ENCODE data around the gene NOP14.
"Not testable (repeated sequence)": the region's sequence is repeated elsewhere in the genome, so short reads cannot be mapped to it uniquely, and the experiment has no call there.

NOP14 gene

DNA sequence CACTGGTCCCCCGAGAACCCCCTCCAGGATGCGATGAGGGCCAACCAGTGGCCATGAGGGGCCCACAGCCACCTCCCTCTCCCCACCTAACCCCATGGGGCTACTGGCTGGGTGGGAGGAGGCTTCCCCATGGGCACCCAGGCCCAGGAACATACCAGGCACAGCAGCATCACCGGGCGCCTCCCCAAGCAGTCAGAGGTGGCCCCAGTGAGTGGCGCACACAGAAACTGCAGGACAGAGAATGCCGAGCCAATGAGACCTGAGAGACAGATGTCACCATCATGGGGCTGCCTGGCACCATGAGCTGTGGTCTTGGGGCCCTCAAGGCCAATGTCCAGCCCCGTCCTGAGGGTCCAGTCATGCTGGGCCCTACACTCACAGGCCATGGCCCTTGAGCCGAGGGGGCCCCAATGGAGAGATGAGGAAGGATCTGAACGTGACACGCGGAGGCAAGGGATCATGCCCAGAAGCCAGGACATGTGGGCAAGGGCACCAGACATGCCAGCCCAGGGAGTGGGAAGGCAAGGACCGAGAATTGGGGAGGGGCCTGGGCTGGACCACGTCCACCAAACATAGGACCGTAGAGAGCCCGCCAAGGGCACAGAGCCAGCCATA is 30.1 kb downstream of the NOP14 start:
- DNase-seq (ENCODE audit: low read depth in 2 of 3, low spot score in 1 of 3) = no peak

DNA sequence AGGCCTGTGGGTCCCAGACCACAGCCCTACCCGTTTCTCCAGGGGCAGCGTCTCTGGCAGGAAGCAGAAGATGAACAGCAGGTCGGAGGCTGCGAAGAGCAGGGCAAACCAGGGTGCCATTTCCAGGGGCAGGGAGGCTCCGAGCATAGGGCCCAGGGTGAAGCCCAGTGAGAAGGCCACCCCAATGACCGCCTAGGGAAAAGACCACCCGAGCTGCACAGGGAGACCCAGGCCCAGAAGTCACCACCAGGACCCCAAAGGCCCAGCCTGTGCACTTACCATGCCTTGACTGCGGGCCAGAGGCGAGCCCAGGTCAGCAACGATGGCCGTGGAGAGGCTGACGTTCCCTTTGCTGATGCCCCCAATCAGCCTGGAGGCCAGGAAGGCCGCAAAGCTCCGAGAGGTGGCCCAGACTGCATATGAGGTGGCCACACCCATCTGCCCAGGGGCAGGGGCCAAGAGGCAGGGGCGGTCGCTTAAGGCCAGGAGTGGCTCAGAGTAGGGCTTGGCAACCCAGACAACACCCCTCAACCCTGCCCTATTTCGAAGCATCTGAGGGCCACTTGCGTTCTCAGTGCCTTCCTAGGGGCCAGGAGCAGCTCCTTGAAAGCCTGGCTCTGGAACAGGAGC is 30.8 kb downstream of the NOP14 start:
- DNase-seq (ENCODE audit: low read depth in 2 of 3, low spot score in 1 of 3) = no peak

DNA sequence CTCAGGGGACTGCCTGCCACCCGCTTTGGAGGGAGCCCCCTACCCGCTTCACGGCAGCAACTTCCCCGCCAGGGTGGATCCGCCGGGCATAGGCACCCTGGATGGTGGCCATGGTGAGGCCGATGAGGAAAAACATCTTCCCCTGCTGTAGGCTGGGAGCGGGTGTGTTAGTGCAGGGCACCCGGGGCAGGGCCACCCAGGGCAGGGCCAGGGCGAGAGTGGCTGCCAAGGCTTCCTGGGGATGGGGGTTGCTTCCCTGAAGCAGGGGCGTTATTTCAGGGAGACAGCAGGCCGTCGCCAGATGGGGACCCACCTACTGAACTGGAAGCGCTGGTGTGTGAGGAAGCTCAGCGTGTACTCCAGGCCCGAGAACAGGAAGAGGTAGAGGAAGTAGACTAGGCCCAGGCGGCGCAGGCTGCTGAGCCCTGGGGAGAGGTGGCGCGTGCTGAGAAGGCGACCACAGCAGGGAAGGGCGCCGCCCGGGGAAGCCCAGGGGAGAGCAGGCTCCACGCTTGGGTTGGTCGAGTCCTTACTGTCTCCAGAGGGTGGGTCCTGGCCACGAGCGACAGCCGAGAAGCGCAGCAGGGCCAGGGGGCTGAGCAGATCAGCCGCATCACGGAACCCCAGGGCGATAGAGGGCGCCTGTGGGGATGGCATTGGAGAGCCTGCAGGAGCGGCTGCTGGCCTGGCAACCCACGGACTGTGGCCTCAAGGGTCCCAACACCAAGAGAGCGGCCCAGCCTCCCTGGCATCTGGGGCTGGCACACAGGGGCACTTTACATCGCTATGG is 31.5 kb downstream of the NOP14 start:
- DNase-seq (ENCODE audit: low read depth in 2 of 3, low spot score in 1 of 3) = no peak

DNA sequence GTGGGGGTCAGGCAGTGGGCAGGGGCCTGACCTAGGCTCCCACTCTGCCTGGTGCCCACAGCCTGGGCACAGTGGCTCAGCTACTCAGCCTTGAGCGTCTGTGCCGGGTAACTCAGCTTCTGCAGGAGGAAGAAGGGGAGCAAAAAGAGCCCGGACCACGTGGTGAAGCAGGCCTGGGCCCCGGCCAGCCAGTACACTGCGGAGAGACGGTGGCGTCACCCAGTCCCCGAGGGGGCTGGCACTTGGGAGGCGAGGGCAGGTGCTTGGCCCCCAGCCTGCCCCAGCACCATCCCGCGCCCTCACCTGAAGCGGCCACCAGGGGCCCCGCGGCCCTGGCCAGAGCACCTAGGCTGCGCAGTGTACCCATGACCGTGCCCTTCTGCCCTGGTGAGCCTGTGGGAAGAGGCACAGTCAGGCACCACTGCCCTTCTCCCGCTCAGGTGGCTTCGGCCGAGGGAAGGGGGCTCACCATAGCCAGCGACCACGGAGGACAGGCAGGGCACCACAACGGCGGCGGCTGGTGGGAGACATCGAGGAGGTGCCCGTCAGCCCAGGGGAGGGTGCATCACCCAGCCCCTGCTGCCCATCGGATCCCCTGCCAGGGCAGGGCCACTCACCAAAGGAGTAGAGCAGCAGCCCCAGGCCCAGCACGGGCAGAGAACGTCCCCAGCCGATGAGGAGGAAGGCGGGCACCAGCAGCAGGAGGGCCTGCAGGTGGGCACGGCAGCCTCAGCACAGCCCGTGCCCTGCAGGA is 32.3 kb downstream of the NOP14 start:
- DNase-seq (ENCODE audit: low read depth in 2 of 3, low spot score in 1 of 3) = no peak

DNA sequence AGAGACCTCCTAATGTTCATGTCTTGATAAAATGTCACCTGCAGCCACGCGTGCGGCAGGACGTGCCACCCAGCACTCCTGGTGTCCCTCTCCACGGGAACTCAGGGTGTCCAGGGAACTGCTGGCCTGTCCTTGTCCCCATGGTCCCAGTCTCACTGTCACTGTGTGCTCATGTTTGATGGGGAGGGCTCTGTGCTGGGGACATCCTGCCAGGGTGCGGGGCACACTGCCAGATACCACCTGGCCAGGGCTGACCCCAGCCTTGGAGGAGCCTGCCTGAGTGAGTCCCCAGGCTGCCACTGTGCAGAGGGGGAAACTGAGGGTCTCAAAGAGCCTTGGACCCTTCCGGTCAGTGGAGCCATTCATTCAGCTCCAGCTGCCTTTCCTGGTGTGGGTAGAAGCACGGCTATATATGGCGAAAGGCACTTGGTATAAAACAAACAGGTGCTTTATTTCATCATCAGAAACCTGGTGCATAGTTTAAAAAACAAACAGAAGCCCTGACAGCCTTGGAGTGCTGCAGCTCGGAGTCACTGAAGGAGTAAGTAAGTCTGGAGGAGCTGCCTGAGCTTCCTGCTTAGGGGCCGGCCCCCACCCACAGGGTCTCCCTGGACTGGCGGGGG is 33.0 kb downstream of the NOP14 start:
- DNase-seq (ENCODE audit: low read depth in 2 of 3, low spot score in 1 of 3) = no peak

DNA sequence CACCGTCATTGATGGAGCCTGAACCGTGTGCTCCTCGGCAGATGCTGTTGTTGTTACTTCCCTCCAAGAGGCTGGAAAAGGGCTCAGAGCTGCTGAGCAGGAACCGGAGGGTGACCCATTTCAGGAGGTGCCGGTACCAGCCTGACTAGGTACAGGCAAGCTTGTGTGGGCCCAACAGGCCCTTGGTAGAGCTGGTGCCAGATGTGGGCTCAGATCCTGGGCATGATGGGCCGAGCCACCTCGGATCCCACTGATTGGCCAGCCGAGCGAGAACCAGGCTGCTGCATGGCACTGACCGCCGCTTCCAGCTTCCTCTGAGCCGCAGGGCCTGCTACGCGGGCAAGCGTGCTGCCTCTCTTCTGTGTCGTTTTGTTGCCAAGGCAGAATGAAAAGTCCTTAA is 33.7 kb downstream of the NOP14 start:
- no peak for DNase-seq (ENCODE audit: low read depth in 2 of 3, low spot score in 1 of 3)

GRCh38 chr4:2928242-2929176 is 34.7 kb downstream of the NOP14 start:
- no peak for DNase-seq (ENCODE audit: low read depth in 2 of 3, low spot score in 1 of 3)

- DNase-seq (ENCODE audit: low read depth in 2 of 3, low spot score in 1 of 3) = no peak
These were observed 35.5 kb downstream of the NOP14 start for GRCh38 chr4:2927696-2928075.

DNA sequence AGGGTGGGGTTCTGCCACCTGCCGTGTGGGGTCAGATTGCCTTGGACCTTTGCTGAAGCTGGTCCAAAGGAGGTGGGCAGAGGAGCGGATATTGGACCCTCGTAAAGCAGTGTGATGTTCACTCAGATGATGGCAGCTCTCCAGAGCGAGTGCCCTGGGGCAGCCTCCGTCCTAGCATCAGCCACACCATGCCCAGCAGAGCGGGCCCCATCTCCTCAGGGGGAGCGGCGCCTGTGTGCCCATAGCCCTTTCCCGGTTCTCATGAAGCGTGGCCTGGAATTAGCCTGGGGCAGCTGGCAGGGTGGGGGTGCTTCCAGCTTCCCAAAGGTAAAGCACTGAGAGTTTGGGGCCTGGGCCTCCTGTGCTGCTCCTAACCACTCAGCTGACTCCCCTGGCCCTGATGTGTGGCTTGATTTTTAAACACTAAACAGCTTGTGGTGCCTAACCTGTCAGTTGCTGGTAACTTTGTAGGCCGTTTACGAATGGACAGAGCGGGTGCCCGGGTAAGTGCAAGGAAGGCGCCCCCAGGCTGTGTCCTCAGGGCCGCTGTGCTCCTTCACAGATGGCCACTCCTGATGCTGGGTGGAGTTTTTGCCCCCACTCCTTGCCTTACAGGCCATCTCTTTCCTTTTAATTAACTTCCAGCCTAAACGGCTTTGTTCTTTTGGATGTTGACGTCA is 36.0 kb downstream of the NOP14 start:
- DNase-seq (ENCODE audit: low read depth in 2 of 3, low spot score in 1 of 3) = no peak

GRCh38 chr4:2925931-2926860 is 37.0 kb downstream of the NOP14 start:
- DNase-seq (ENCODE audit: low read depth in 2 of 3, low spot score in 1 of 3) = no peak

DNA sequence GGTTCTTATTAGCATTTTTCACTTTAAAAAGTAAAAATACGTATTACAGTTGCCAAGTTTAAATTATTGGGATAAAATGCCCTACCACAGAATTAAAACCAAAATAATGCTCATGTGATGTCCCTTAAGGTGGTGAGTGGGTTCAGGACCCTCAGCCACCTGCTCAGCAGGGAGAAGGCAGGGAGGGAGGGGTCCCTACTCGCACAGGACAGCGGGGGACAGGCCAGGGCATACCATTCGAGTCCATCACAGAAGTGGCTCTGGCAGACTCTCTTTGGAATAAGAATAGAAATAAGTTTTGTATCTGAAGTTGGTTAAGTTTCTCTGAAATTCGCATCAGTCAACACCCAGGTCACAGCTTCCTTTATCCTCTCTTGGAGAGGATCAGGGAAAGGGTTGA is 37.7 kb downstream of the NOP14 start:
- no peak for DNase-seq (ENCODE audit: low read depth in 2 of 3, low spot score in 1 of 3)

GRCh38 chr4:2924765-2925301 is 38.4 kb downstream of the NOP14 start:
- DNase-seq (ENCODE audit: low read depth in 2 of 3, low spot score in 1 of 3) = no peak

- no peak for DNase-seq (ENCODE audit: low read depth in 2 of 3, low spot score in 1 of 3)
These were observed 38.9 kb downstream of the NOP14 start for GRCh38 chr4:2924286-2924685.

DNA sequence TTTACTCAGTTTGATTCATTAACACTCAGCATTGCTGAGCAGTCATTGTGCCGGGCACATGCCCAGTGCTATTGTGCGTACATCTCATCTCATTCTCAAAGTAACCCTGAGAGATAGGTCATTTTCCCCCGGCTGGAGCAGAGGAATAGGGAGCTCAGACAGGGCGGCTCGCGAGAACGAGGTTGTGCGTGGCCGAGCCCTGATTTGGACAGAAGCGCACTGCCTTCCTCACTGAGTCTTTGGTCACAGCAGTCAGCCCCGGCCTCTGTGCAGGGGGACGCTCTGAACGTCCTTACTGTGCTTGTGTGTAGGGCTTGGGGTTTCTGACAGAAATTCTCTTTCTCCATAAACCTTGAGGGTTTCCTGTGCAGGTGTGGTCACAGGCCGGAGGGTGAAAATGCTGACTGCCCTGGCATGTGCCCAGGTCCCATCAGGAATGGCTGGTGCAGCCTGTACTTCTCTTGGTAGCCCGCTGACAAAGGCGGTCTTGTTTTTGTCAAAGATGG is 39.5 kb downstream of the NOP14 start:
- no peak for DNase-seq (ENCODE audit: low read depth in 2 of 3, low spot score in 1 of 3)

- DNase-seq (ENCODE audit: low read depth in 2 of 3, low spot score in 1 of 3) = no peak
These were observed 40.1 kb downstream of the NOP14 start for GRCh38 chr4:2923141-2923551.

- not testable (repeated sequence) for DNase-seq (ENCODE audit: low read depth in 2 of 3, low spot score in 1 of 3)
These were observed 40.6 kb downstream of the NOP14 start for GRCh38 chr4:2922453-2923101.

- not testable (repeated sequence) for DNase-seq (ENCODE audit: low read depth in 2 of 3, low spot score in 1 of 3)
These were observed 44.5 kb downstream of the NOP14 start for GRCh38 chr4:2918714-2919113.

DNA sequence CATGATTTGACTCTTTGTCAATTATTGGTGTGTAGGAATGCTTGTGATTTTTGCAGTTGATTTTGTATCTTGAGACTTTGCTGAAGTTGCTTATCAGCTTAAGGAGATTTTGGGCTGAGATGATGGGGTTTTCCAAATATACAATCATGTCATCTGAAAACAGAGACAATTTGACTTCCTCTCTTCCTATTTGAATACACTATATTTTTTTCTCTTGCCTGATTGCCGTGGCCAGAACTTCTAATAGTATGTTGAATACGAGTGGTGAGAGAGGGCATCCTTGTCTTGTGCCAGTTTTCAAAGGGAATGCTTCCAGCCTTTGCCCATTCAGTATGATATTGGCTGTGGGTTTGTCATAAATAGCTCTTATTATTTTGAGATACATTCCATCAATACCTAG is 44.9 kb downstream of the NOP14 start:
- DNase-seq (ENCODE audit: low read depth in 2 of 3, low spot score in 1 of 3) = not testable (repeated sequence)

Measured in stimulated activated CD4-positive, alpha-beta T cell treated with anti-CD3 and anti-CD28 coated beads, Interleukin-12 subunit alpha, Interleukin-12 subunit beta, amount 100 ng/mL, for 48 hours (primary cell).